Activated naive CD4-positive, alpha-beta T cell treated with anti-CD3 and anti-CD28 coated beads, Interleukin-2, amount 50 U/mL, for 72 hours (primary cell): Measurements from ENCODE around the gene MESP1. TPM values are rescaled to one million over a fixed set of nuclear protein-coding genes. Genes with fewer than 3 reads are reported as not detected.
A peak's percentile ranks its signal among the peaks of the same experiment; 100 is the strongest.
"Not testable (repeated sequence)": the region's sequence is repeated elsewhere in the genome, so short reads cannot be mapped to it uniquely, and the experiment has no call there.

Experiments used
- ATAC-seq, 2 donors: fragments of 150-1000 bp; cut with Tn5 transposase; 2 replicates each; pipeline ENCODE4 v1.10.0; 2021; ENCODE audit warnings: mild to moderate bottlenecking in 2 of 2, moderate library complexity in 2 of 2
- DNase-seq, 2 donors: peaks; one replicate each; pipeline ENCODE4 v3.0.0; 2021 to 2022; ENCODE audit warnings: low spot score in 2 of 2
- H3K27ac Mint-ChIP-seq, 2 donors: one replicate each; pipeline ENCODE4 v1.8.0; 2022; ENCODE audit warnings: mild to moderate bottlenecking in 2 of 2, mixed read lengths in 2 of 2
- H3K36me3 Mint-ChIP-seq, 2 donors: one replicate each; pipeline ENCODE4 v1.8.0; 2022; ENCODE audit warnings: mixed read lengths in 2 of 2
- H3K9me3 Mint-ChIP-seq, 2 donors: one replicate each; pipeline ENCODE4 v1.8.0; 2022; ENCODE audit warnings: mixed read lengths in 2 of 2
- total RNA-seq, 2 donors: library from RNA; stranded (reverse); gene quantifications; one replicate each; pipeline ENCODE4 v1.2.3, GENCODE V29; 2022

Gene MESP1, protein sequence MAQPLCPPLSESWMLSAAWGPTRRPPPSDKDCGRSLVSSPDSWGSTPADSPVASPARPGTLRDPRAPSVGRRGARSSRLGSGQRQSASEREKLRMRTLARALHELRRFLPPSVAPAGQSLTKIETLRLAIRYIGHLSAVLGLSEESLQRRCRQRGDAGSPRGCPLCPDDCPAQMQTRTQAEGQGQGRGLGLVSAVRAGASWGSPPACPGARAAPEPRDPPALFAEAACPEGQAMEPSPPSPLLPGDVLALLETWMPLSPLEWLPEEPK
- 1 to 10 TPM; 3.0 to 6.2 TPM for total RNA-seq

DNA sequence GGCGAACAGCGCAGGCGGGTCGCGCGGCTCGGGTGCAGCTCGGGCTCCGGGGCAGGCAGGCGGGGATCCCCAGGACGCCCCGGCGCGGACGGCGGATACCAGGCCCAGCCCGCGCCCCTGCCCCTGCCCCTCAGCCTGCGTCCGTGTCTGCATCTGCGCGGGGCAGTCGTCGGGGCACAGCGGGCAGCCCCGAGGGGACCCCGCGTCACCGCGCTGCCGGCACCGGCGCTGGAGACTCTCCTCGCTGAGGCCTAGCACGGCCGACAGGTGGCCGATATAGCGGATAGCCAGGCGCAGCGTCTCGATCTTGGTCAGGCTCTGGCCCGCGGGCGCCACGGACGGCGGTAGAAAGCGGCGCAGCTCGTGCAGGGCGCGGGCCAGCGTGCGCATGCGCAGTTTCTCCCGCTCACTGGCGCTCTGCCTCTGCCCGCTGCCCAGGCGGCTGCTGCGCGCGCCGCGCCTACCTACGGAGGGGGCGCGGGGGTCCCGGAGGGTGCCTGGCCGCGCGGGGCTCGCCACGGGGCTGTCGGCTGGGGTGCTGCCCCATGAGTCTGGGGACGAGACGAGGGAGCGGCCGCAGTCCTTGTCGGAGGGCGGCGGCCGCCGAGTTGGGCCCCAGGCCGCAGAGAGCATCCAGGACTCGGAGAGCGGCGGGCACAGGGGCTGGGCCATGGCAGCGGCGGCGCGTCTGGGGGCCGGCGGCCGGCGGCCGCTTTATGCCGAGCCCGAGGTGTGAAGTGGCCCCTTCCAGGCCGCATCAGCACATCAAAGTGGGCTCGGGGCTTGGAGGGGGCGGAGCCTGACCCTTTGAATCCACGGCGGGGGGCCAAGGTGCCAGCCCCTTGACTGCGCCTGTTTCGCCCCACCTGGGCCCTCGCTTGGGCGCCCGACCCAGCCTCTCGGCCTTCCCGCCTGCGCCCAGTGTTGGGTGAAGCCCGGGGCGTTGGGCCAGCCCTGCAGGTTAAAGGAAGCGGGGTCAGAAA lies at the start of gene MESP1:
TSS of gene MESP1 (minus strand) at position 690 of the 983 bp plus-strand sequence. CDS start at position 672, 18 bp downstream.
- H3K9me3 Mint-ChIP-seq, result no peaks in the 10 kb centered on the region
- H3K36me3 Mint-ChIP-seq, result peaks cover 0 to 4% of the 10 kb centered on the region in 2 donors
- peak; percentile 95 to 96 for ATAC-seq
- H3K27ac Mint-ChIP-seq, result peak within 1 kb of the TSS; percentile 29 to 74
- DNase-seq, result peak; percentile 86 to 93

DNA sequence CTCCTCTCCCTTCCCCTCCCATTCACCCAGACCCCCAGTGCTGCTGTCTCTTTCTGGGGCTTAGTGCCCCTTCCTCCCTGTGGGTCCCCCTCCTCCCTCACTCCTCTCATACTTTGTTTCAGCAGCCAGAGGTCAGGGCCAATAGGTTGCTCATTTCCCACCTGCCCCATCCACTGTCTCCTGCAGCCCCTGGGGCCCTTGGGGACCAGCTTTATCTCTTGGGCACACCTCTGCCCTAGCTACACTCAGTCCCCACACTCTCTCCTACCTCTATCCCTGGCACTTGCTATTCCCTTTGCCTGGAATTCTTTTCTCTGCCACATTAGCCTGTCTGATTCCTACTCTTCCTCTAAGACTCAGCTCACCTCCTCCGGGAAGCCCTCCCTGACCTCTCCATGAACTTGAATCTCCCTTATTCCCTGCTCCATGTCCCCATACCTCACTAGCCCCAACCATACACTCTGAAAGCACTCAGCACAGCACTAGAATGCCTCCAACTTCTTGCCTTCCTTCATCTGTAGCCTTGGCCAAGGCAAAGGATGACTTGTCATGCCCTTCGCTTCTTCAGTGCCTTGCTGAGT lies 49.0 kb upstream of the MESP1 start:
- Mint-ChIP-seq H3K9me3 (peaks cover 0 to 4% of the 10 kb centered on the region in 2 donors), H3K27ac (no peak overlapping the region), H3K36me3 (no peaks in the 10 kb centered on the region)
- ATAC-seq, result no peak
- DNase-seq, result no peak

DNA sequence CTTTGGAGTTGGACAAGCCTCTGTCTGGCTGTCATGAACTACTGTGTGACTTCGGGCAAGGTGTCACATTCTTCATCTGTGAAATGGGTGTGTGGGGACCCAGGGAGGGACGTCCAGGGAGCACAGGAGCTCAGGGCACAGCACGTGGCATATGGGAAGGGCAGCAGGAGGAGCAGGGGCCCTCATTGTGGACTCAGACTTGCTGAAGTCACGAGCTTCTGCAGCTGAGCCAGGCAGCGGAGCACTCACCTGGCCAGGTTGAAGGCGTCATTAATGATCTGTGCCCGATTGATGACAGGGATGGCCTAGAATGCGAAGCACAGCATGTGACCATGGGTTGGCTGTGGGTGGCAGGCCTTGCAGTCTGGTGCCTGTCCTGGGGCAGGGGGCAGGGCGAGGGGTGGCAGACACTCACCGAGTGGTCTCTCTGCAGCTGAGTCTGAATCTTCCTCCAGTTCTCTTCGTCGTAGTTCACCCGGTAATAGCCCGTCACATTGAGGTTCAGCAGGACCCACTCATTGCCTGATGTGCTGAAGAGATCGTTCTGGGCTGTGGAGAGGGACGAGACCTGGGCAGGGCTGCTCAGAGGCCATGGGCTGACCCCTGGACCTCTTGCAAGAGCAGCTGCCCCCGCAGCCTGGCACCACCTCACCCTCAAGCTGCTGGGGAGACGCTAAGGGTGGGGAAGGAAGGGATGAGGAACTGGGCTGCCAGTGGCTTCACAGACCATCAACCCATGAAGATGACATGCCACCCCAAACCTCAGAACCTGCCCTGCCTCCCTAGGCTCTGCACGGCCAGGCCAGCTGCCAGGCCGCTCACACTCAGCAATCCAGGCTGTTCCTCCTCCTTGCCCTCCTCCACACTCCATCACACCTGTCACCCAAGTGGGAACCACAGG lies 48.2 kb upstream of the MESP1 start:
- ATAC-seq (no peak), DNase-seq (no peak)
- Mint-ChIP-seq H3K9me3 (peaks cover 0 to 4% of the 10 kb centered on the region in 2 donors), H3K27ac (no peak overlapping the region), H3K36me3 (no peaks in the 10 kb centered on the region)

DNA sequence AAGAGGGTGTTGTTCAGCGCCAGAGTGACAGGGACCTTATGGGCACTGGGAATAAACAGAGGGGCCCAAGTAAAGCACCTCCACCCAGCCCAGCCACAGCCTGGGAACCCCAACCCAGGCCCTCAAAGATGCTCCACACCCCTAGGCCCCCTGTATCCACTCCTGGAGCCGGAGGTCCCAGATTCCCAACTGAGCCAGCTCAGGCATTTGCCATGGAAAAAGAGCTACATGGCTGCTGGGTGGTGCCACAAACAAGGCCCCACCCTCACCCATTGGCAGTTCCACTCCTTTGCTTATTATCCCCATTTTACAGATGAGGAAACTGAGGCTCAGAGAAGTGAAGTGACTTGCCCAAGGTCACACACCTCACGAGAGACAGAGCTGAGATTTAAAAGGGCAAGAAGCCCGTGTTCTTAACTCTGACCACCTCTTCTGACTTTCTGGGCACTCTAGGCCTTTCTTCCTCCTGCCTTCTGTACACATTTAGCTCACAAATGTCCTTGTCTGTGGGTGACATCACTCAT lies 46.7 kb upstream of the MESP1 start:
- no peak overlapping the region for H3K27ac Mint-ChIP-seq
- ATAC-seq, result no peak
- H3K9me3 Mint-ChIP-seq, result peaks cover 0 to 4% of the 10 kb centered on the region in 2 donors
- DNase-seq, result no peak
- H3K36me3 Mint-ChIP-seq, result no peaks in the 10 kb centered on the region

DNA sequence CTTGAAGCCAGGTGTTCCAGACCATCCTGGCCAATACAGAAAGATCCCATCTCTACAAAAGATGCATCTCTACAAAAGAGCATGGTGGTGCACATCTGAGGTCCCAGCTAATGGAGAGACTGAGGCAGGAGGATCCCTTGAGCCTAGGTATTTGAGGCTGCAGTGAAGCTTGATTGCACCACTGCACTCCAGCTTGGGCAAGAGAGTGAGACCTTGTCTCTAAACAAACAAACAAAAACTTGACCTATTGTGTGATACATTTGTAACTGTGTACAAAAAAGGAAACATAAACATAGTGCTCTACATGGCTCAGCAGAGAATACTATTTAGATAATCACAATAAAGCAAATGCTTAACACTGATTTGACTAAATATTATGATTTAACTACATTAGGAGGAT lies 44.9 kb upstream of the MESP1 start:
- ATAC-seq (no peak), DNase-seq (no peak)
- Mint-ChIP-seq H3K36me3 (no peaks in the 10 kb centered on the region), H3K9me3 (peaks cover 0 to 4% of the 10 kb centered on the region in 2 donors), H3K27ac (no peak overlapping the region)

DNA sequence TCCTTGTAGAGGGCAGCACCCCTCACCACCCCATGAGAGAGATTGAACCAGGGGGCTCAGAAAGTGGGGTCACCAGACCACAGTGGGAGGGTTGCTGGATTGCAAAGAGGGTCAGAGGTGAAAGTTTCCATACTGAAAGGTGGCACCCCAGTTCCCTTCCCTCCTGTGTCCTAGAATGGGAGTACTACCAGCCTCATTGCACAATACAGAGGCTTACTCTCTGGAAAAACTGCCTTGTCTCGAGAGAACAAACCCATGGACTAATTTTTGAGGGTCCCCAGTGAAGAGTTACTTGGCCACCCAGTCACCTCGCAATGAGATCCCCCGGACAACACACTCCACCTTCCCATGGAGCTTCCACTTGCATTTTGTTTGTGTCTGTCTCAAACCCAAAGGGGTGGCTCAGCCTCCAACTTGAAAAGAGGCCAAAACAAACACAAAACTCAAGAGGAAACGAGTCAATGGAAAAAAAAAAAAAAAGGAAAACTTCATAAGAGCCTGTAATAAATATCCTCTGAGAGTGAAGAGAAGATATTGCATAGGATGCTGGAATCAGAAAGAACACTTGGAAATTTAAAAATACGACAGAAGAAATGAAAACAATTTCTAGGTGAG lies 43.7 kb upstream of the MESP1 start:
- DNase-seq (no peak), ATAC-seq (no peak)
- Mint-ChIP-seq H3K9me3 (peaks cover 0 to 4% of the 10 kb centered on the region in 2 donors), H3K36me3 (no peaks in the 10 kb centered on the region), H3K27ac (no peak overlapping the region)

DNA sequence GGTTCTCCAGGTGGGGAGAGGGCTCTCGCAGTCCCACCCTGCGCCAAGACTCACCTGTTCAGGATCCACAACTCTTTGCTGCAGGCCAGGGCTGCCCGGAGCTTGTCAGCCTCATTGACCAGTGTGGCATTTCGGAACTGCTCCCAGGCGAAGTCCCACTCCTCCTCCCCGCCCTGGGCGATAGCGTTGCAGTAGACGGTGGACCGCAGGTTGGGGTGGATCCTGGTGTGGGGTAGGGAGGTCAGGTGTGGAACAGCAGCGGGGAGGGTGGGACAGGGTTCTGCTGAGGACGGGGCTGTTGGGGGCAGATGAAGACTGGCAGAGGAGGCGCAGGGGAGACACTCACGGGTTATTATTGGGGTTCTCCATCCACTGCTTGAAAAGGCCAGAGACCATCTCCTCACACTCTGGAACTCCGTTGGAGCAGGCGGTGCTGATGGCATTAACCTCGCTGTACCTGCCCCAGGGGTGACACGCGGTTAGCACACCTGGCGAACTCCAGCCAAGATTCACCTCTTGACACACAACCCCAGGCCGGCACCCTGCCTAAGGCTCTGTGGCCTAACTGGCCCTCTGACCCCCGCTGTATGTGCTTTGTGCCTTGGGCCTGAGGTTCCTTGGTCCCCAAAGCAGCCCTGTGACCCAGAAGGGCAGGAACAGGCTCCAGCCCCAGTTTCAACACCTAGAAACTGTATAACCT lies 41.2 kb upstream of the MESP1 start:
- ATAC-seq, result no peak
- no peak for DNase-seq
- Mint-ChIP-seq H3K27ac (no peak overlapping the region), H3K36me3 (peaks cover 0 to 8% of the 10 kb centered on the region in 2 donors), H3K9me3 (peaks cover 0 to 8% of the 10 kb centered on the region in 2 donors)

DNA sequence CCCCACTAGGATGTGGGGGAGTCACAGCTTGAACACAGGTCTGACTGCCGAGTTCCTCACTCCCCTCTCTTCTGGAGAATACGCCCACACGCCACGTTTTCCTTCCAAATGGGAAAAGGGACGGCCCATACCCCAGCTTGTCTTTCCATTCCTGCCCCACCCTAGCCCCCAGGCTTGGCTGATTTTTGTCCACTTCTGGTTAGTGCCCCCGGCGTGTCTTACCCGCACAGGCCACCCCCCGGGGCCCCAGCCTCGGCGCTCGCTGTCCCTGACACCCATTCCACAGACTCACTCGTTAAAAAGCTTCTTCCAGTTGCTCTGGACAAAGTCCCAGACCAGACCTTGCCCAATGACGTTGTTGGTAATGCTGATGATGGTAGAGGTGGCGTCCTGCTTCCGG lies 39.6 kb upstream of the MESP1 start:
- Mint-ChIP-seq H3K9me3 (peaks cover 0 to 5% of the 10 kb centered on the region in 2 donors), H3K27ac (no peak overlapping the region), H3K36me3 (peaks cover 0 to 8% of the 10 kb centered on the region in 2 donors)
- ATAC-seq, result no peak
- no peak for DNase-seq

DNA sequence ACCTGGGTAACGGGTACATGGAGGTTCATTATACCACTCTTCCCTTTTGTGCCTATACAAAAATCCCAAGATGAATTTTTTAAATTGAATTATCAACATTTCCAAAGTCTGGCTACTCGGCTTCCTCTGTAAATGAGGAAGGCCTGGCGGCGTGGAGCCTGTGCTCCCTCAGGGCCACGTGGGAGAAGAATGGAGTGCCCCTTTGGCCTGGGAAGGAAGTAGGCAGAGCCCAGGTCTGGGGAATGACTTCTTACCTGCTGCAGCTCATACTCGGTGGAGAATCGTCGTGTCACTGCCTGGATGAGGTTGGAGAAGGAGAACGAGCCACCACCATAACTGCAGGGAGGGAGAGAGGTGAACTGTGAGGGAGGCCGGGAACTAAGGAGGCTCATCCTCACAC lies 39.2 kb upstream of the MESP1 start:
- no peak overlapping the region for H3K27ac Mint-ChIP-seq
- H3K9me3 Mint-ChIP-seq, result peaks cover 0 to 5% of the 10 kb centered on the region in 2 donors
- peaks cover 0 to 8% of the 10 kb centered on the region in 2 donors for H3K36me3 Mint-ChIP-seq
- DNase-seq, result no peak
- ATAC-seq, result no peak

DNA sequence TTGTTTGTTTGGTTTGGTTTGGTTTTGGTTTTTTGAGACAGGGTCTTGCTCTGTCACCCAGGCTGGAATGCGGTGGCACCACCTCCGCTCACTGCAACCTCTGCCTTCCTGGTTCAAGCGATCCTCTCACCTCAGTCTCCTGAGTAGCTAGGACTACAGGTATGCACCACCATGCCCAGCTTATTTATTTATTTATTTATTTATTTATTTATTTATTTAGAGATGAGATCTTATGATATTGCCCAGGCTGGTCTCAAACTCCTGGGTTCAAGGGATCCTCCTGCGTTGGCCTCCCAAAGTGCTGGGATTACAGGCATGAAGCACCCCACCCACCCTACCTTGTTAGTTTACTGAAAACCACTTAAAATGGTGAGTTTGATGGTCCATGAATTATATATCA lies 37.5 kb upstream of the MESP1 start:
- not testable (repeated sequence) for ATAC-seq, H3K36me3 Mint-ChIP-seq, H3K27ac Mint-ChIP-seq, DNase-seq, H3K9me3 Mint-ChIP-seq

DNA sequence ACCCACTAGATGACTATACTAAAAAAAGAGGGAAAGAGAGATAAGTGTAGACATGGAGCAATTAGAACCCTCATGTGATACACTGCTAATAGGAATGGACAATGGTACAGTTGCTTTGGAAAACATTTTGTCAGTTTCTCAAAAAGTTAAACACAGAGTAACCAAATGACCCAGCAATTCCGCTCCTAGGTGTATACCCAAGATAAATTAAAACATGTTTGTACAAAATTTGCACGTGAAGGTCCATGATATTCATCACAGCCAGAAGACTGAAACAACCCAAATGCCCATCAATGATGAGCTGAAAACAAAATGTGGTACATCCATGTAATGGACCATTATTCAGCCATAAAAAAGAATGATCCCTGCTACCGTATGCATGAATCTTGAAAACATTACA lies 36.9 kb upstream of the MESP1 start:
- DNase-seq (no peak), ATAC-seq (no peak)
- Mint-ChIP-seq H3K27ac (no peak overlapping the region), H3K36me3 (peaks cover 0 to 8% of the 10 kb centered on the region in 2 donors), H3K9me3 (peaks cover 0 to 5% of the 10 kb centered on the region in 2 donors)

DNA sequence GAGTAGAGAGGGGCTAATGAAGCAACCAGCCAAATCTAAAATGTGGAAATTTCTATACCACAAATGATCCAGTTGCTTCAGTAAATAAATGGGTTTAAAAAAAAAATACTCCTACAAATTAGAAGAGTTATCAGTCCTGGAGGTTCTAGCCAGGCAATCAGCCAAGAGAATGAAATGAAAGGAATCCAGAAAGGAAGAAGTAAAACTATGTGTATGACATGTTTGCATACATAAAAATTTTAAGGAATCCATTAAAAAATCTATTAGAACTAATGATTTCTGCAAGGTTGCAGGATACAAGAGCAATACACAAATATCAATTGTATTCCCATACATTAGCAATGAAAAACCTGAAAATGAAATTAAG lies 34.7 kb upstream of the MESP1 start:
- peaks cover 0 to 8% of the 10 kb centered on the region in 2 donors for H3K36me3 Mint-ChIP-seq
- H3K27ac Mint-ChIP-seq, result no peak overlapping the region
- no peak for DNase-seq
- H3K9me3 Mint-ChIP-seq, result peaks cover 0 to 5% of the 10 kb centered on the region in 2 donors
- ATAC-seq, result no peak

DNA sequence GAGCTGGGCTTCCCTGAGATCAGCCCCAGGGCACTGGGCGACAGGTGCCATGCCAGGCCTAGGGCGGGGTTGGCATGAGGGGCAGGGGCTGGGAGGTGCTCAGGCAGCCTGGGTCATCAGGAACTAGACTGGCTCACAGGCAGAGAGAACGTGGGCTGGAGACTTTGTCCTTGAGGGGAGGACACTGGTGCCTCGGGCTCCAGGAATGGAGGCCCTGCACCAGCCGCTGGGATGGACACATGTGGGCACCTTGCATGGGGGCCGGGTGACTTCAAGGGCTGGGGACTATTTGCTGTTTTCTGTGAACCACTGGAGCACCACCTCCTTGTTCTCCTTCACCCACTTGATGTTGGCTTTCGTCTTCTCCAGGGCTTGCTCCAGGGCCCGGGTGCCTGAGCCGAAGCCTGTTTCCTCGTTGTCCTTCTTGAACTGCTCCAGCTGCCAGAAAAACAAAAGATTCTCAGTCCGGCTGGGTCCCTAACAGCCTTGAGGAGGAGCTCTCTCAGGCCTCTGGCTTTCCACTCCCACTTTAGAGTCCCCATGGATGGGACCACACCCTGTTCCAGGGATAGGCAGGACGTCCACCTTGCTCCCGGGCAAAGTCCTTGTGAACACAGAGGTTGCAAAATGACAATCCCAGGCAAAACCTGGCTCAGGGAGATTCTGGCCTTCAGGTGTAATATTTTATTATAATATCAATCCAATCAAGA lies 34.2 kb upstream of the MESP1 start:
- Mint-ChIP-seq H3K36me3 (peaks cover 0 to 8% of the 10 kb centered on the region in 2 donors), H3K27ac (no peak overlapping the region), H3K9me3 (peaks cover 0 to 5% of the 10 kb centered on the region in 2 donors)
- DNase-seq (no peak), ATAC-seq (no peak)

DNA sequence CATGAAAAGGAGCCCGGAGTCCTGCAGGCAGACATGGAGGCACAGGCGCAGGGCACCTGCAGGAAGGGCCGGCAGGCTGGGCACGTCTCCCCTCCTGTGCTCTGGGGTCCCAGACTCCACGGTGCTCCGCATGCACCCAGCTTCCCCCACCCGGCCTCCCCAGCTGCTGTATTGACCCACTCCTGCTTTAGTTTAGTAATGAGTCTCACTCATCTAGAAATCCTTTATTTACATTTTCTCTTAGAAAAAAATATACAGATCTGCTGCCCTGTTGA lies 33.6 kb upstream of the MESP1 start:
- ATAC-seq (no peak), DNase-seq (no peak)
- H3K36me3 Mint-ChIP-seq, result peaks cover 0 to 8% of the 10 kb centered on the region in 2 donors
- peaks cover 0 to 5% of the 10 kb centered on the region in 2 donors for H3K9me3 Mint-ChIP-seq
- H3K27ac Mint-ChIP-seq, result no peak overlapping the region
